ENCODE data around the gene MUC5AC. TPM values are rescaled to one million over a fixed set of nuclear protein-coding genes. Genes with fewer than 3 reads are reported as not detected.
"Not testable (repeated sequence)": the region's sequence is repeated elsewhere in the genome, so short reads cannot be mapped to it uniquely, and the experiment has no call there.

Gene MUC5AC
- total RNA-seq, 1 donor from 2014 or later = not detected

- Mint-ChIP-seq H3K9me3 (peaks cover 3% of the 10 kb centered on the region), H3K36me3 (ENCODE audit: low read depth) (no peaks in the 10 kb centered on the region), H3K4me1 (no peaks in the 10 kb centered on the region), H3K4me3 (no peak overlapping the region), H3K27me3 (no peaks in the 10 kb centered on the region), H3K27ac (no peak overlapping the region)
- POLR2A ChIA-PET = no interaction called here
- CTCF ChIA-PET = no interaction called here
- TF ChIP-seq, protein P1, sequence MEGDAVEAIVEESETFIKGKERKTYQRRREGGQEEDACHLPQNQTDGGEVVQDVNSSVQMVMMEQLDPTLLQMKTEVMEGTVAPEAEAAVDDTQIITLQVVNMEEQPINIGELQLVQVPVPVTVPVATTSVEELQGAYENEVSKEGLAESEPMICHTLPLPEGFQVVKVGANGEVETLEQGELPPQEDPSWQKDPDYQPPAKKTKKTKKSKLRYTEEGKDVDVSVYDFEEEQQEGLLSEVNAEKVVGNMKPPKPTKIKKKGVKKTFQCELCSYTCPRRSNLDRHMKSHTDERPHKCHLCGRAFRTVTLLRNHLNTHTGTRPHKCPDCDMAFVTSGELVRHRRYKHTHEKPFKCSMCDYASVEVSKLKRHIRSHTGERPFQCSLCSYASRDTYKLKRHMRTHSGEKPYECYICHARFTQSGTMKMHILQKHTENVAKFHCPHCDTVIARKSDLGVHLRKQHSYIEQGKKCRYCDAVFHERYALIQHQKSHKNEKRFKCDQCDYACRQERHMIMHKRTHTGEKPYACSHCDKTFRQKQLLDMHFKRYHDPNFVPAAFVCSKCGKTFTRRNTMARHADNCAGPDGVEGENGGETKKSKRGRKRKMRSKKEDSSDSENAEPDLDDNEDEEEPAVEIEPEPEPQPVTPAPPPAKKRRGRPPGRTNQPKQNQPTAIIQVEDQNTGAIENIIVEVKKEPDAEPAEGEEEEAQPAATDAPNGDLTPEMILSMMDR (IDR thresholded peaks at IDR 0.05) = no peak
- intact Hi-C loops (cut with micrococcal nuclease) = no loop called here
- ATAC-seq (ENCODE audit: low read depth) (no peak), DNase-seq (no peak)
These were observed 22.4 kb downstream of the MUC5AC start for GRCh38 chr11:1180171-1180570.

DNA sequence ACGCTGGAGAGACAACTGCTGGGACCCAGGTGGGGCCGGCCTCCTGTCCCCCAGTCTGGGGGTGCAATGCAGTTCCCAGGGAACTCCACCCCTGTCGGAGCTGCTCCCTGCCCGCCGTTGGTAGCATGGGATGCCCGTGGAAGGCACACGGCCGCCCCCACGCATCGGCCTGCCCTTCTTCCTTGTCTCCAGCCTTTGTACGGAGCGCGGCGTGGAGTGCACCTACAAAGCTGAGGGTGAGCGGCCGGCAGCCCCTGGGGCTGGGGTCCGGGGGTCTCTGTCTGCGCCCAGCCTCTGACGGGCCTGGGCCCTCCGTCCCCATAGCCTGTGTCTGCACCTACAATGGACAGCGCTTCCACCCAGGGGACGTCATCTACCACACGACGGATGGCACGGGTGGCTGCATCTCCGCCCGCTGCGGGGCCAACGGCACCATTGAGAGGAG, 23.2 kb downstream of the MUC5AC start:
- POLR2A ChIA-PET = interaction anchor here (0.5 kb wide), 1 partner anchor 929 kb away, joined by 5 read pairs; no protein-coding TSS in a partner anchor
- intact Hi-C loops (cut with micrococcal nuclease) = no loop called here
- ATAC-seq (ENCODE audit: low read depth) (no peak), DNase-seq (no peak)
- Mint-ChIP-seq H3K4me3 (no peak overlapping the region), H3K4me1 (no peaks in the 10 kb centered on the region), H3K9me3 (no peaks in the 10 kb centered on the region), H3K27ac (no peak overlapping the region), H3K27me3 (no peaks in the 10 kb centered on the region), H3K36me3 (ENCODE audit: low read depth) (no peaks in the 10 kb centered on the region)
- CTCF ChIA-PET = no interaction called here
- TF ChIP-seq, protein P1 (IDR thresholded peaks at IDR 0.05) = no peak

DNA sequence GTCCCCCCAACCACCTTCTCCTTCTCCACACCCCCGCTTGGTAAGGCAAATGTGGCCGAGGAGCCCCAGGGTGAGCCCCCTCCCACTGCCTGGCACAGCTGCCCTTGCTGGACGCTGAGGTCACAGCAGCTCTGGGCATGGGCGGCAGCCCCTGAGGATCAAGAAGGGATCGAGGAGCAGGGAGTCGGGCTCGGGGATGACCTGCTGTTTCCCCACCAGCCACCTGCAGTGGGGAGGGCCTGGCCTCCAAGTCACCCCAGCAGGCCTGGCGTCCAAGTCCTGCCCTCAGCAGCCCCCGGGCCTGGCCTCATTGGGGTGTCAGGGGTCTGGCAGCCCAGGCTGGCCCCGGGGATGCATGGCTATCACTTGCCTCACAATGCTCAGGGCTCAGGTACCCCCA, 23.7 kb downstream of the MUC5AC start:
- Mint-ChIP-seq H3K27me3 (no peaks in the 10 kb centered on the region), H3K4me3 (no peak overlapping the region), H3K27ac (no peak overlapping the region), H3K4me1 (no peaks in the 10 kb centered on the region), H3K9me3 (no peaks in the 10 kb centered on the region), H3K36me3 (ENCODE audit: low read depth) (no peaks in the 10 kb centered on the region)
- TF ChIP-seq, protein P1 (IDR thresholded peaks at IDR 0.05) = no peak
- POLR2A ChIA-PET = no interaction called here
- no peak for ATAC-seq (ENCODE audit: low read depth)
- CTCF ChIA-PET = no interaction called here
- DNase-seq = no peak
- intact Hi-C loops (cut with micrococcal nuclease) = no loop called here

DNA sequence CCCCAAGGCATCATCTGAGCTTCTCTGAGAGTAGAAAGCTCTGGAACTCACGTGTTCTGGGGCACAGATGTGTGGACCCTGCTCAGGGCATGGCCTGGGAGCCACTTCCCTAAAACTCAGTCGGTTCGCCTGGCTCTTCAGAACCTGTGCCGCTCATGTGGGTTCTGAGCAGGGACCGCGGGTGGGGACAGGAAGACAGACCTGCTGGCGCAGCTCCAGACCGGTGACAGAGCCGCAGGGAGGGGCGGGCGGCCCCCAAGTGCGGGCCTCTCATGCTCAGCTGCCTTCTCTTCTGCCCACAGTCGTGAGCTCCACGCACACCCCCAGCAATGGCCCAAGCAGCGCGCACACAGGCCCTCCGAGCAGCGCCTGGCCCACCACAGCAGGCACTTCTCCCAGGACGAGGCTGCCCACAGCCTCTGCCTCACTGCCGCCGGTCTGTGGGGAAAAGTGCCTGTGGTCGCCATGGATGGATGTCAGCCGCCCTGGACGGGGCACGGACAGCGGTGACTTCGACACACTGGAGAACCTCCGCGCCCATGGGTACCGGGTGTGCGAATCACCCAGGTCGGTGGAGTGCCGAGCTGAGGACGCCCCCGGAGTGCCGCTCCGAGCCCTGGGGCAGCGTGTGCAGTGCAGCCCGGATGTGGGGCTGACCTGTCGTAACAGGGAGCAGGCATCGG, 24.2 kb downstream of the MUC5AC start:
- Mint-ChIP-seq H3K9me3 (no peaks in the 10 kb centered on the region), H3K27ac (no peak overlapping the region), H3K27me3 (no peaks in the 10 kb centered on the region), H3K4me1 (no peaks in the 10 kb centered on the region), H3K4me3 (no peak overlapping the region), H3K36me3 (ENCODE audit: low read depth) (no peaks in the 10 kb centered on the region)
- TF ChIP-seq, protein P1 (IDR thresholded peaks at IDR 0.05) = no peak
- ChIA-PET CTCF (no interaction called here), POLR2A (no interaction called here)
- intact Hi-C loops (cut with micrococcal nuclease) = no loop called here
- DNase-seq = no peak
- no peak for ATAC-seq (ENCODE audit: low read depth)

- H3K4me3 Mint-ChIP-seq; CTCF ChIA-PET; H3K27me3 Mint-ChIP-seq; intact Hi-C loops (cut with micrococcal nuclease); ATAC-seq (ENCODE audit: low read depth); H3K9me3 Mint-ChIP-seq; DNase-seq; H3K27ac Mint-ChIP-seq; POLR2A ChIA-PET; H3K4me1 Mint-ChIP-seq; H3K36me3 Mint-ChIP-seq (ENCODE audit: low read depth): not testable (repeated sequence)
These were observed 26.4 kb downstream of the MUC5AC start for GRCh38 chr11:1184139-1184538.

DNA sequence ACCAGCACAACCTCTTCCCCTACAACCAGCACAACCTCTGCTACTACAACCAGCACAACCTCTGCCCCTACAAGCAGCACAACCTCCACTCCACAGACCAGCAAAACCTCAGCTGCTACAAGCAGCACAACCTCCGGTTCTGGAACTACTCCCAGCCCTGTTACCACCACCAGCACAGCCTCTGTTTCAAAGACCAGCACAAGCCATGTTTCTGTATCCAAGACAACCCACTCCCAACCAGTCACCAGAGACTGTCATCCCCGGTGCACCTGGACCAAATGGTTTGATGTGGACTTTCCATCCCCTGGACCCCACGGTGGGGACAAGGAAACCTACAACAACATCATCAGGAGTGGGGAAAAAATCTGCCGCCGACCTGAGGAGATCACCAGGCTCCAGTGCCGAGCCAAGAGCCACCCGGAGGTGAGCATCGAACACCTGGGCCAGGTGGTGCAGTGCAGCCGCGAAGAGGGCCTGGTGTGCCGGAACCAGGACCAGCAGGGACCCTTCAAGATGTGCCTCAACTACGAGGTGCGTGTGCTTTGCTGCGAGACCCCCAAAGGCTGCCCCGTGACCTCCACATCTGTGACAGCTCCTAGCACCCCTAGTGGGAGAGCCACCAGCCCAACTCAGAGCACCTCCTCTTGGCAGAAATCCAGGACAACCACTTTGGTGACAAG, 30.8 kb downstream of the MUC5AC start:
- CTCF ChIA-PET; intact Hi-C loops (cut with micrococcal nuclease); H3K27ac Mint-ChIP-seq; DNase-seq; POLR2A ChIA-PET; ATAC-seq (ENCODE audit: low read depth); H3K27me3 Mint-ChIP-seq; H3K9me3 Mint-ChIP-seq; H3K36me3 Mint-ChIP-seq (ENCODE audit: low read depth); H3K4me1 Mint-ChIP-seq; H3K4me3 Mint-ChIP-seq: not testable (repeated sequence)

DNA sequence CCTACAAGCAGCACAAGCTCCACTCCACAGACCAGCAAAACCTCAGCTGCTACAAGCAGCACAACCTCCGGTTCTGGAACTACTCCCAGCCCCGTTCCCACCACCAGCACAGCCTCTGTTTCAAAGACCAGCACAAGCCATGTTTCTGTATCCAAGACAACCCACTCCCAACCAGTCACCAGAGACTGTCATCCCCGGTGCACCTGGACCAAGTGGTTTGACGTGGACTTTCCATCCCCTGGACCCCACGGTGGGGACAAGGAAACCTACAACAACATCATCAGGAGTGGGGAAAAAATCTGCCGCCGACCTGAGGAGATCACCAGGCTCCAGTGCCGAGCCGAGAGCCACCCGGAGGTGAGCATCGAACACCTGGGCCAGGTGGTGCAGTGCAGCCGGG, 32.1 kb downstream of the MUC5AC start:
- intact Hi-C loops (cut with micrococcal nuclease); ATAC-seq (ENCODE audit: low read depth); H3K27me3 Mint-ChIP-seq; H3K9me3 Mint-ChIP-seq; CTCF ChIA-PET; H3K27ac Mint-ChIP-seq; H3K36me3 Mint-ChIP-seq (ENCODE audit: low read depth); H3K4me3 Mint-ChIP-seq; DNase-seq; POLR2A ChIA-PET; H3K4me1 Mint-ChIP-seq: not testable (repeated sequence)

- intact Hi-C loops (cut with micrococcal nuclease); H3K4me3 Mint-ChIP-seq; H3K9me3 Mint-ChIP-seq; CTCF ChIA-PET; H3K36me3 Mint-ChIP-seq (ENCODE audit: low read depth); DNase-seq; H3K27ac Mint-ChIP-seq; H3K4me1 Mint-ChIP-seq; H3K27me3 Mint-ChIP-seq; POLR2A ChIA-PET; ATAC-seq (ENCODE audit: low read depth): not testable (repeated sequence)
These were observed 34.2 kb downstream of the MUC5AC start for GRCh38 chr11:1191786-1192470.
